H1 (cell line): ENCODE measurements around the gene RBMS2.
"Not testable (repeated sequence)": the region's sequence is repeated elsewhere in the genome, so short reads cannot be mapped to it uniquely, and the experiment has no call there.

Experiments used
- EP300 ChIP-seq, 2 experiments: IDR thresholded peaks; 1 replicate in 1 of 2; 2 replicates in 1 of 2; pipeline ENCODE4 v1.6.1; 2011 to 2012; ENCODE audit warnings: low read depth in 2 of 2, low read length in 2 of 2, mild to moderate bottlenecking in 2 of 2, borderline replicate concordance in 1 of 2, inconsistent platforms in 1 of 2, moderate library complexity in 1 of 2
- EZH2 ChIP-seq: fragments of 200-600 bp; sonication (generic); IDR thresholded peaks from 2 replicates; pipeline ENCODE4 v1.7.1; 2012; ENCODE audit warnings: low read depth, mild to moderate bottlenecking, moderate library complexity, low read length, inconsistent platforms; ENCODE audit not compliant: severe bottlenecking
- POLR2A ChIP-seq, 2 experiments: IDR thresholded peaks; 1 replicate in 1 of 2; 2 replicates in 1 of 2; pipeline ENCODE4 v1.6.1; 2011; ENCODE audit warnings: low read depth in 2 of 2, low read length in 2 of 2, mild to moderate bottlenecking in 2 of 2; ENCODE audit errors: control extremely low read depth in 1 of 2

DNA sequence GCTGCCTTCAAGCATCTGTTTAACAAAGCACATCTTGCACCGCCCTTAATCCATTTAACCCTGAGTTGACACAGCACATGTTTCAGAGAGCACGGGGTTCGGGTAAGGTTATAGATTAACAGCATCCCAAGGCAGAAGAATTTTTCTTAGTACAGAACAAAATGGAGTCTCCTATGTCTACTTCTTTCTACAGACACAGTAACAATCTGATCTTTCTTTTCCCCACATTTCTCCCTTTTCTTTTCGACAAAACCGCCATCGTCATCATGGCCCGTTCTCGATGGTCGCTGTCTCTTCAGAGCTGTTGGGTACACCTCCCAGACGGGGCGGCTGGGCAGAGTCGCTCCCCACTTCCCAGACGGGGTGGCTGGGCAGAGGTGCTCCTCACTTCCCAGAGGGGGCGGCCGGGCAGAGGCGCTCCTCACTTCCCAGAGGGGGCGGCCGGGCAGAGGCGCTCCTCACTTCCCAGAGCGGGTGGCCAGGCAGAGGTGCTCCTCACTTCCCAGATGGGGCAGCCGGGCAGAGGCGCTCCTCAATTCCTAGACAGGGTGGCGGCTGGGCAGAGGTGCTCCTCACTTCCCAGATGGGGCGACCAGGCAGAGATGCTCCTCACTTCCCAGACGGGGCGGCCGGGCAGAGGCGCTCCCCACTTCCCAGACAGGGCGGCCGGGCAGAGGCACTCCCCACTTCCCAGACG lies 28.1 kb upstream of the RBMS2 start:
- not testable (repeated sequence) for TF ChIP-seq POLR2A (IDR thresholded peaks at IDR 0.05; ENCODE audit: control extremely low read depth in 1 of 2, low read depth in 2 of 2, low read length in 2 of 2); EP300 (IDR thresholded peaks at IDR 0.05; ENCODE audit: borderline replicate concordance in 1 of 2, low read depth in 2 of 2, low read length in 2 of 2); EZH2
